ENCODE results near the gene ITGB1BP2. TPM values are rescaled to one million over a fixed set of nuclear protein-coding genes. Genes with fewer than 3 reads are reported as not detected.
"Not testable (repeated sequence)": the region's sequence is repeated elsewhere in the genome, so short reads cannot be mapped to it uniquely, and the experiment has no call there.

ITGB1BP2 gene
- total RNA-seq, 1 donor, result 6.5 TPM

DNA sequence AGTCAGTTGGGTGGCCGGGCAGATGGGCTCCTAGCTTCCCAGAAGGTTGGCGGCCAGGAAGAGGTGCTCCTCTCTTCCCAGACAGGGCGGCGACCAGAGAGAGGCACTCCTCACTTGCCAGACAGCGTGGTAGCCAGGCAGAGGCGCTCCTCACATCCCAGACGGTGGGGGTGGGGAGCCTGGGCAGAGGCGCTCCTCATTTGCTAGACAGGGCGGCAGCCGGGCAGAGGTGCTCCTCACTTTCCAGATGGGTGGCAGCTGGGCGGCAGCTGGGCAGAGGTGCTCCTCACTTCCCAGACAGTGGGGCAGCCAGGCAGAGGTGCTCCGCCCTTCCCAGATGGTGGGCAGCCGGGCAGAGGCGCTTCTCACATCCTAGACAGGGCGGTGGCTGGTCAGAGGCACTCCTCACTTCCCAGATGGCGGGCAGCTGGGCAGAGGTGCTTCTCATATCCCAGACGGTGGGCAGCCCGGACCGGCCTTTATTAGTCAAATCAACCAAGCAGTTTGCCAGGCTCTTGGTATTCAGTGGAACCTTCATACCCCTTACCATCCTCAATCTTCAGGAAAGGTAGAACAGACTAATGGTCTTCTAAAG, 31.7 kb upstream of the ITGB1BP2 start:
- H3K4me3 ChIP-seq (ENCODE audit: low read depth, low read length), result no peak overlapping the region
- DNase-seq (ENCODE audit: low read depth), result no peak
- no peak for TF ChIP-seq CTCF (IDR thresholded peaks at IDR 0.05; ENCODE audit: insufficient read depth, low read depth, low read length)

GRCh38 chrX:71272313-71272712, 29.2 kb upstream of the ITGB1BP2 start:
- DNase-seq (ENCODE audit: low read depth); H3K4me3 ChIP-seq (ENCODE audit: low read depth, low read length): not testable (repeated sequence)

GRCh38 chrX:71281300-71281699, 20.2 kb upstream of the ITGB1BP2 start:
- not testable (repeated sequence) for DNase-seq (ENCODE audit: low read depth); H3K4me3 ChIP-seq (ENCODE audit: low read depth, low read length)

DNA sequence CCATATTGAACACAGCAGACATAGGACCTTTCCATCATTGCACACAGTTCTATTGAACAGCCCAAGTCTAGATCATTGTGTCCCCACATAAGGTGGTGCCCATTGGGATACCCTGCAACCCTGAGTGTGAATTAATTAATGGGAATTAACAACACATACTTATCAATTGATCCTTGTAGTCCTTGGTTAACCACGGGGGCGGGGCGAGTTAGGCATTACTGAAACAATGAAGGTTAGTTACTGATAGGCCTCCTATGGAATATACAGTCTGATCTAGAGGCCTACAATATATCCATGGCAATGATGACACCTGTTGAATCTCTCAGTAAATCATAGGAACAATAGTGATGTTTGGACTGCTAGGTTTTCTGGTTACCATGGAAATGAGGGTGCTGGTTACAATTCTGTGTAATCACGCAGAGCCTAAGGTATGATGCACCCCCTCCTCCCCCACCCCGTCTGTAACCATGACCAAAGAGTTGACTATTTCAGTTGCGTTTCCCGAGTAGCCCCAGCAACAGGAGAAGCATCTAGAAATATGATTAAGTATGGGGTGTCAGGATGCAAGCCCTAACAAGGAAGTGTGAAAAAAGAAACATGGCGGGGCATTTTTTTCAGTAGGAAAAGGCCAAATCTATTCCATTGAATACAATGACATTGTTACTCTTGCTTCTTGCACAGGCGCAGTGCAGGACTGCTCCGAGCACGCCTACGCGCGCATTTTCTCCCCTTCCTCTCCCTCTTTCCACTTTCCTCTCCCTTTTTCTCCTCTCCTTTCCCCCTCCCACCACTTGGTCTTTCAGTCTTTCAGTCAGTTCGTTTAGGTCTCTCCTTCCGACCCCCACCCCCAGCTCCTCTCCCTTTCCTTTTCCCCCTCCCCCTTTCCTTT, 18.8 kb upstream of the ITGB1BP2 start:
- no peak for TF ChIP-seq CTCF (IDR thresholded peaks at IDR 0.05; ENCODE audit: insufficient read depth, low read depth, low read length)
- H3K4me3 ChIP-seq (ENCODE audit: low read depth, low read length), result peak overlapping the region; percentile 78
- no peak for DNase-seq (ENCODE audit: low read depth)

- TF ChIP-seq CTCF (IDR thresholded peaks at IDR 0.05; ENCODE audit: insufficient read depth, low read depth, low read length), result no peak
- peak; percentile 99 for DNase-seq (ENCODE audit: low read depth)
- peak within 1 kb of the TSS; percentile 78 for H3K4me3 ChIP-seq (ENCODE audit: low read depth, low read length)
These were observed 18.0 kb upstream of the ITGB1BP2 start, which contains the start of gene NONO for GRCh38 chrX:71283403-71284143. NONO (plus strand) TSS chrX:71283635; CDS start chrX:71290638, 7,003 bp downstream.

DNA sequence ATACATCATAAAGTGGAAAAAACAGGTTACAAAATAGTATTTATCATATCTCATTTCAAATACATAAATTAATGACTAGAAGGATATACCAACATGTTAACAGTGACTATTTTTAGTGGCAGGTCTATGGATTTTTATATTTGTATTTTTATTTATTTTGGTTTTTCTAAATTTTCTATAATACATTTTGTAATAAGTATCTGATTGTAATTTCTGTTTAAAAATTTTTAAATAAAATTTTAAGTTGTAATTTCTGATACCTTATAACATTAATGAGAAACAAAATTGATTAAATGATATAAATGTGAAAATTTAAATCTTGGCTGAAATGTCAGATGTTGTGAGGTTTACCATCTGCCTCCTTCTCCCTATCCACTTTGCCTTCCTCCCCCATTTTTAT, 15.6 kb upstream of the ITGB1BP2 start:
- no peak for DNase-seq (ENCODE audit: low read depth)
- TF ChIP-seq CTCF (IDR thresholded peaks at IDR 0.05; ENCODE audit: insufficient read depth, low read depth, low read length), result no peak
- H3K4me3 ChIP-seq (ENCODE audit: low read depth, low read length), result peak overlapping the region; percentile 78

DNA sequence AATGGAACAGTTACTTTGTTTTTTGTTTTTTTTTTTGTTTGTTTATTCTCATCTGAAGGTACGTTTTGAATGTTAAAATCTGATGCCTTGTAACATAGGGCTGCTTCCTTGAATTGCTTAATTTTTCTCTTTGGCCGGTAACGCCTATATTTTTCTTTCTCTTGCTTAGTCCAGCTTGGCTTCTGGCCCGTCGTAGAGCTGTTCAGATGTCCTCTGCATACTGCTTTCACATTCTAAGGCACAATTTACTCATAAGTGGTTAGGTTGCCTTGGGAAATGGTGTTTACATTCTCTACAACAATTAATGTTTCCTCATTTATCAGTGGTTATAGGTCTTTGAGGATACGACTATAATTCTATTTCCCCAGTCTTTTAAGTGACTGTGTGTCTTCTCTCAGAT, 10.2 kb upstream of the ITGB1BP2 start:
- TF ChIP-seq CTCF (IDR thresholded peaks at IDR 0.05; ENCODE audit: insufficient read depth, low read depth, low read length), result no peak
- no peak overlapping the region for H3K4me3 ChIP-seq (ENCODE audit: low read depth, low read length)
- peak; percentile 54 for DNase-seq (ENCODE audit: low read depth)
